AG10803 (cell line): Measurements from ENCODE around the gene DDX56.

Source experiments
- DNase-seq: peaks from one replicate; pipeline ENCODE4 v3.0.0; 2010; ENCODE audit warnings: low read depth
- H3K4me3 ChIP-seq: 2 replicates; pipeline ENCODE4 v1.5.1; 2011; ENCODE audit warnings: mild to moderate bottlenecking, low read length, control low read depth
- TF ChIP-seq, protein P1 (sequence below): conservative IDR thresholded peaks from 2 replicates; pipeline ENCODE4 v1.5.1; 2011; ENCODE audit warnings: mild to moderate bottlenecking, low read length, control low read depth, inconsistent platforms

DDX56 gene

DNA sequence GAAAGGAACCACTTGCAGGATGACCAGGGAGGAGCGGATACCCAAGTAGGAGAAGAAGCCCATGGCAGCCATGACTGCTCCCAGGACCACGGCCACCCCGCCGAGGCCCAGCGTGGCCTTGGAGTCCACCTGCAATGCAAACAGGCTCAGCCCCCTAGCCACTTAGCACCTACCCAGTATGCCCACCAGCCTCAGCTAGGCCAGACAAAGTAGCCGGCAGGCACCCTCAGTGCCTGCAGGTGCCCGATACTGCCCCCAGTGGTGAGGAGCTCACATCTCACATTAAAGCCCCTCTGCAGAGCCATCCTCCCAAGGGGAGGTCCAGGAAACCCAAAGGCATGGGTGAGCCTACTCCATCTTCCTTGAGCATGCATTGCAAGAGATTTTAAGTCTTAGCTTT is 39.2 kb downstream of the DDX56 start:
- TF ChIP-seq, protein P1, sequence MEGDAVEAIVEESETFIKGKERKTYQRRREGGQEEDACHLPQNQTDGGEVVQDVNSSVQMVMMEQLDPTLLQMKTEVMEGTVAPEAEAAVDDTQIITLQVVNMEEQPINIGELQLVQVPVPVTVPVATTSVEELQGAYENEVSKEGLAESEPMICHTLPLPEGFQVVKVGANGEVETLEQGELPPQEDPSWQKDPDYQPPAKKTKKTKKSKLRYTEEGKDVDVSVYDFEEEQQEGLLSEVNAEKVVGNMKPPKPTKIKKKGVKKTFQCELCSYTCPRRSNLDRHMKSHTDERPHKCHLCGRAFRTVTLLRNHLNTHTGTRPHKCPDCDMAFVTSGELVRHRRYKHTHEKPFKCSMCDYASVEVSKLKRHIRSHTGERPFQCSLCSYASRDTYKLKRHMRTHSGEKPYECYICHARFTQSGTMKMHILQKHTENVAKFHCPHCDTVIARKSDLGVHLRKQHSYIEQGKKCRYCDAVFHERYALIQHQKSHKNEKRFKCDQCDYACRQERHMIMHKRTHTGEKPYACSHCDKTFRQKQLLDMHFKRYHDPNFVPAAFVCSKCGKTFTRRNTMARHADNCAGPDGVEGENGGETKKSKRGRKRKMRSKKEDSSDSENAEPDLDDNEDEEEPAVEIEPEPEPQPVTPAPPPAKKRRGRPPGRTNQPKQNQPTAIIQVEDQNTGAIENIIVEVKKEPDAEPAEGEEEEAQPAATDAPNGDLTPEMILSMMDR: peak; percentile 45
- no peak overlapping the region for H3K4me3 ChIP-seq
- no peak for DNase-seq

DNA sequence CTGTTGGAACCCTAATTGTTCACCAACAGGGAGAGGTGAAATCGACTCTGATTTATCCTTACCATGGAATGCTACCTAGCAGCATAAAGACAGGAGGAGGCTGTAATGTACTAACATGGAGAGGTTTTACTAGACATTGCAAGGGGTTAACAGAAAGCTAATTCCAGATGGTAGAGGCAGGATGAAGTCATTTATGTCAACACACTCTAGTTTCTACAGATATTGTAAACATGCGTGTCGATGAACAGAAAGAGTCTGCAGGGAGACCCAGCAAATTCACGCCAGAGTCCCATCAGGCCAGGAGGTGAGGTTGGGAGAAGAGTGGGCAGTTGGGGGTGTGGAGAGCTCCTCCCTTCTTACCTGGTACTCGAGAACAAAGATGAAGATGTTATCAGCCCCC is 39.6 kb downstream of the DDX56 start:
- DNase-seq: no peak
- H3K4me3 ChIP-seq: no peak overlapping the region
- TF ChIP-seq, protein P1: no peak

GRCh38 chr7:44533301-44534055 is 40.2 kb downstream of the DDX56 start:
- no peak for DNase-seq
- H3K4me3 ChIP-seq: no peak overlapping the region
- TF ChIP-seq, protein P1: no peak

DNA sequence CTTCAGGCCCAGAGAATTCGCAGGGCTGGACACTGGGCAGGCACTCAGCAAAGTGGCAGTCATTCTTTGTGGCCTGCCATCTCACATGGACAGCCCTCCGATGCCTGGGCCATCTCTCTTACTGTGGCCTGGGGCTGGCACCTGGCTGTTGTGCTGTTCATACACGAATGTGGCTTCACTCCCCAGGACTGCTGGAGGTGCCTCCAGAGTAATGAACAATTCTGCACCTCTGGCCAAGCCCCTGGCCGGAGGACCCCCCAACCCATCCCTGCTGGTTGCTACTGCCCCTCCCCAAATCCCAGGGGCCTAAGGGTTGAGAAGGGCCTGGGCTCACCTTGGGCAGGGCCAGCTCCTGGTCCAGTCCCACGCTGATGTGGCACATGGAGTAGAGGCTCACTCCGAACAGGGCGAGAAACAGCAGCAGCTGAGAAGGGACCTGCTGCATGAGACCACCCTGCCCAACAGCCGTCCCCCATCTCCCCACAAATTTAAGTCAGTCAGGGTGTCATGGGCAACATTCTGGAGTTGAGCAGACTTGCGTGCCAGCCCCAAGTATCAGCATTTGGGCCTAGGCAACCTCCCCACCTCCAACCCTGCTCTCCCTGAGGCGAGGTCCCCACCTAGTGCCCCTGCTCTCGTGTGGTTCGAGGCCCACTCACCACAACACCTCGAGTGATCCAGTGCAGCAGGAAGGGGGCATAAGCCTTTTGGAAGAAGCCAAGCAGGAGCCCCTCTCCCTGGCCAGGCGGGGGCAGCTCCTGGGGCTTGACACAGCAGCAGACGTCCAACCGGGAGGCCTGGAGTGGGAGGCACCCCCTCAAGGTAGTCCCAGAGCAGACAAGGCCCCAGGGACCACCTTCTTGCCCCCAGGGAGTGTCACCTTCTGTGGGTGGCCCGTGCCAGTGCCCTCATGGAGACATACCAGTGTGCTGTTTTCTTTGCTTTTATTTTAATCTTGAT is 42.0 kb downstream of the DDX56 start:
- TF ChIP-seq, protein P1: no peak
- no peak for DNase-seq
- H3K4me3 ChIP-seq: no peak overlapping the region

GRCh38 chr7:44530990-44531389 is 42.7 kb downstream of the DDX56 start:
- TF ChIP-seq, protein P1: no peak
- H3K4me3 ChIP-seq: no peak overlapping the region
- DNase-seq: no peak

DNA sequence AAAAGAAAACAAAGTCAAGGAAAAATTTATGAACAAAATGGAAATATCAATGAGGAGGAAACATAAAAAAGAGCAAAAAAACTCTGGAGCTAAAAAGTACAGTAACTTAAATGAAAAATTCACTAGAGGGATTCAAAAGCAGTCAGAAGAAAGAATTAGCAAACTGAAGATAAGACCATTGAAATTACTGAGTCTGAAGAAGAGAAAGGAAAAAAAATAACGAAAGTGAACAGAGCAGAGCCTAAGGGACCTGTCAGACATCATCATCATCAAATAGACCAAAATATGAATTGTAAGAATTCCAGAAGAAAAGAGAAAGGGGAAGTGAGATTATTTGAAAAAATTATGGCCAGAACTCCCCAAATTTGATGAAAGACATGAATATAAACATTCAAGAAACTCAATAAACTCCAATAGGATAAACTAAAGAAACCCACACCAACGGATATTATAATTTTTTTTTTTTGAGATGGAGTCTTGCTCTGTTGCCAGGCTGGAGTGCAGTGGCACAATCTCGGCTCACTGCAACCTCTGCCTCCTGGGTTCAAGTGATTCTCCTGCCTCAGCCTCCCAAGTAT is 48.8 kb downstream of the DDX56 start:
- TF ChIP-seq, protein P1: no peak
- no peak for DNase-seq
- H3K4me3 ChIP-seq: no peak overlapping the region
